Loucy (cell line): ENCODE data around the gene ROBO4.

ENCODE experiments used
- EZH2phosphoT487 ChIP-seq: fragments of 200-600 bp; IDR thresholded peaks from 2 replicates; pipeline ENCODE4 v1.6.1; 2018; ENCODE audit warnings: antibody characterized with exemption, mild to moderate bottlenecking, moderate library complexity, borderline replicate concordance
- TF ChIP-seq, protein P1 (sequence below): fragments of 200-600 bp; sonication (generic); conservative IDR thresholded peaks from 2 replicates; pipeline ENCODE4 v1.5.1; 2014; ENCODE audit warnings: mild to moderate bottlenecking, antibody characterized with exemption, low read length

GRCh38 chr11:124897674-124898262 is at the start of gene ROBO4:
- TF ChIP-seq, protein P1, sequence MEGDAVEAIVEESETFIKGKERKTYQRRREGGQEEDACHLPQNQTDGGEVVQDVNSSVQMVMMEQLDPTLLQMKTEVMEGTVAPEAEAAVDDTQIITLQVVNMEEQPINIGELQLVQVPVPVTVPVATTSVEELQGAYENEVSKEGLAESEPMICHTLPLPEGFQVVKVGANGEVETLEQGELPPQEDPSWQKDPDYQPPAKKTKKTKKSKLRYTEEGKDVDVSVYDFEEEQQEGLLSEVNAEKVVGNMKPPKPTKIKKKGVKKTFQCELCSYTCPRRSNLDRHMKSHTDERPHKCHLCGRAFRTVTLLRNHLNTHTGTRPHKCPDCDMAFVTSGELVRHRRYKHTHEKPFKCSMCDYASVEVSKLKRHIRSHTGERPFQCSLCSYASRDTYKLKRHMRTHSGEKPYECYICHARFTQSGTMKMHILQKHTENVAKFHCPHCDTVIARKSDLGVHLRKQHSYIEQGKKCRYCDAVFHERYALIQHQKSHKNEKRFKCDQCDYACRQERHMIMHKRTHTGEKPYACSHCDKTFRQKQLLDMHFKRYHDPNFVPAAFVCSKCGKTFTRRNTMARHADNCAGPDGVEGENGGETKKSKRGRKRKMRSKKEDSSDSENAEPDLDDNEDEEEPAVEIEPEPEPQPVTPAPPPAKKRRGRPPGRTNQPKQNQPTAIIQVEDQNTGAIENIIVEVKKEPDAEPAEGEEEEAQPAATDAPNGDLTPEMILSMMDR = no peak
- no peak for TF ChIP-seq EZH2phosphoT487
